ENCODE results near the gene KRT76.

The KRT76 gene

GRCh38 chr12:52813203-52813819 lies 36.2 kb upstream of the KRT76 start:
- no peak for DNase-seq

- DNase-seq: no peak
Measured at GRCh38 chr12:52812749-52813148, 35.6 kb upstream of the KRT76 start.

DNA sequence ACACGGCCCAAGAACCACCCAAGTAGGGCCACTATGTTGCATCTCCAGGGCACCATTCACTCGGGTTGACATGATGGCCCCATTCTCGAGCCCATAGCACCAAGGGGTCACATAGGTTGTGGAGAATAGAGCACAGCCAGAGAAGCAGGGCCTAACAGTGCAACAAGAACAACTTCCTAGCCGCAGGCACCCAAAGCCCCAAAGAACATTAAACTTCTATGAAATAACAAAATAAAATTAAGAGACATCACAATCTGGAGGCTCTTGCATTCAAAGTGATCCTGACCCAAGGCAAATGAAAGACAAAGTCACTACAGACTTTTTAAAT lies 34.9 kb upstream of the KRT76 start:
- no peak for DNase-seq

- no peak for DNase-seq
Measured at GRCh38 chr12:52811191-52812072, 34.3 kb upstream of the KRT76 start.

DNA sequence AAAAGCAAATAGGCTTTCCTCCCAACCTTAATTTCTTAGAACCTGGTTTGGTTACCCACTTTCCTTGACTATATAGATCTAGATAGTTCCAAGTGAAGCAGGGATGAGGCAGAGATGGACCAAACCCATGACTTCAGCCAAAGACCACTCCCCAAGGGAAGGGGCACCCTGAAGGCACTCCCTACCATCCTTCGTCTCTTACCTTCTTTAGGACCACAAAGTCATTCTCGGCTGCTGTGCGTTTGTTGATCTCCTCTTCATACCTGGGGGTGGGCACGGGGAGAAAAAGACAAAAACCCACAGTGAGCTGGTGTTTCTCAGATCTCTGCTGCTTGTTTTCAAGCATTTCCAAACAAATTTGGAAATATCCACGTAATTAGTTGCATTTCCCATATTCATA lies 33.4 kb upstream of the KRT76 start:
- no peak for DNase-seq

DNA sequence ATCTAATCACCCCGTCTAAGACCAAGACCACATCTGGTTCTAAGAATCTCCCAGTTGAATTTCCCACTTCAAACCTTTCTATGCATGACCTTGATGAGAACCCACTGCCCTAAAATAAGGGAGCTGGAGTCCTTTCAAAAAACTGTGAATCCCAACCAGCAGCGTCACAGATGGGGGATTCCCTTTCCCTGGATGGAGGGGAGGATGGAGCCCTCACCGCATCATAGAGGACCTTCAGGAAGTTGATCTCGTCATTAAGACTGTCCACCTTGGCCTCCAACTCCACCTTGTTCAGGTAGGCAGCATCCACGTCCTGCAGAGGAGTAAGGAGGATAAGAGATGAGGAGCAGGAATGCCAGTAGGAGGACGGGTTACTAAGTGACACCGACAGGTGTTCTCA lies 32.0 kb upstream of the KRT76 start:
- no peak for DNase-seq

GRCh38 chr12:52808573-52809160 lies 31.5 kb upstream of the KRT76 start:
- DNase-seq: no peak

DNA sequence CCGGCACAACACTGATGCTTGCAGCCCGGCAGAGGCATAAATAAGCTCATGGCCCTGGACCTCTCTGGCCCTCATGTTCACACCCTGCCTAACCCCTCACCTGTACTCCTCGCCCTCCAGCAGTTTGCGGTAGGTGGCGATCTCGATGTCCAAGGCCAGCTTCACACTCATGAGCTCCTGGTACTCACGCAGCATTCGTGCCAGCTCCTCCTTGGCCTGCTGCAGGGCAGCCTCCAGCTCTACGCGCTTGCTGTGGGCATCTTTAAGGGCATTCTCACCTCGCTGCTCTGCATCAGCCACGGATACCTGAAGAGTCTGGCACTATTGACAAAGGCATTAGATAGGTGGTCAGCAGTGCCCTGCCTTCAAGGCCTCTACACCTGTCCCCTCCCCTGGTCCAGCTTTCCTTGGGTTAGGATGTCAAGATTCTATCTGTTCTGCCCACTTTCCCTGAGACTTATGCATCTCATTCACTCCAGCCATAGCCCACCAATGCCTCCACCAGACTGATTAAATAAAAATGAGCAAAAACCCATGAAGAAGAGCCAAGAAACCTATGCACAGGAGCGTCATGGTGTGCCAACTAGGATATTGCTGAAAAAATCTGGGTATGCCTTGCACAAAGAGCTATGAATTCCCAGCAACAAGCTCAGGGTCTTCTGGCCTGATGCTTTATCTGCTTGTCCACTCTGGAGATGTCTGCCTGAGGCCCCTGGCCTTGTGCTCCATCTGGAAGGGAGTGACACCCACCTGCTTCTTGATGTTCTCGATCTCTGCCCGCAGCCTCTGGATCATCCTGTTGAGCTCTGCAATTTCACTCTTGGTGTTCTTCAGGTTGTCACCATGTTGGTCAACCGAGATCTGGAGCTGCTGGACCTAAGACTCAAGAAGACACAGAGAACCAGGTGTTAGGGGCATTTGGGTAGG lies 30.7 kb upstream of the KRT76 start:
- no peak for DNase-seq

- no peak for DNase-seq
Measured at GRCh38 chr12:52806821-52807543, 29.8 kb upstream of the KRT76 start.

DNA sequence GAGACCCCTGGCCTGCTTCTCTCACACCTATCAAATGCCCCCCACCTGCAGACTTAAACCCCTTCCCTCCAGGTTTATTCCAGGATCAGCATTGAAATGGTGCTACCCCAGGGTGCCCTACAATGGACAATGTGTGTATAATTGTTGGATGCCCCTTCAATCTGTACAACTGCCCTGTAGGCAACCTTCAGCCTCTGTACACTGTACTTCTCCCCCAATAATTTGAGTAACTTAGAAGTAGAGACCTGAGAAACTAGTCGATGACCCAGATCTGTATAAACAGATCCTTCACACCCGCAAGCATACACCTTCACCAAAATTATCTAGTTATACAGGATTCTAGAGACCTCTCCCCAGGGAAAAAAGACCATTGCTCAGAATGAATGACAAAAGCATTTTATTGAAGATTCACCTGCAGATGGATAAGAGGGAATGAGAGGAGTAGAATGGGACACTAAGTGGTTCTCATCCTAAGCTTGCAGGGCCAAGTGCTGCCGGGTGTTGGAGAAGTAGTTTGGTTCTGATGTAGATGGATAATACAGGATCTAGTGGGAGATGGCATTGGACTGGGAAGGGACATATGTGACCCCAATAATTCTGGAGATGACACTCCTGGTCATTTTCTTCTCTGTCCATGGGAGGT lies 29.1 kb upstream of the KRT76 start:
- no peak for DNase-seq

- DNase-seq: no peak
Measured at GRCh38 chr12:52805739-52806138, 28.6 kb upstream of the KRT76 start.

- DNase-seq: no peak
Measured at GRCh38 chr12:52805000-52805399, 27.9 kb upstream of the KRT76 start.

DNA sequence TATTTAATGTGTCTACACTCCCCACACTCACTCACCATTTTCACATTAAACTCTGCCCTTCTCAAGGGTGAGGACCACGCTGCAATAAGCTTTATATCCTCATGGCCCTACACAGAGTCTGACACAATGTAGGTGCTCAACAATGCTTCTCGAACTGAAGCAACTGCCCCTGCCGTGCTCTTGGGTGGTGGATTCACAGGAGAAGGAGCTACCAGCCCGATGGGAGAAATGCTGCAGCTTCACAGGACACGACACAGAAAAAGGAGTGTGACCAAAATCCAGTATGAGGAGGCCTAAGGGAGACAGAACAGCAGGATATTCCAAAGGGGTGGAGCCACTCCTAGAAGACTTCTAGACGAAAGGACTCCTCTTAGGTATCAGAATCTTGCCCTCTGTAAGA lies 25.3 kb upstream of the KRT76 start:
- DNase-seq: no peak

- DNase-seq: no peak
Measured at GRCh38 chr12:52801773-52802172, 24.6 kb upstream of the KRT76 start.

GRCh38 chr12:52800259-52800917 lies 23.2 kb upstream of the KRT76 start:
- no peak for DNase-seq

DNA sequence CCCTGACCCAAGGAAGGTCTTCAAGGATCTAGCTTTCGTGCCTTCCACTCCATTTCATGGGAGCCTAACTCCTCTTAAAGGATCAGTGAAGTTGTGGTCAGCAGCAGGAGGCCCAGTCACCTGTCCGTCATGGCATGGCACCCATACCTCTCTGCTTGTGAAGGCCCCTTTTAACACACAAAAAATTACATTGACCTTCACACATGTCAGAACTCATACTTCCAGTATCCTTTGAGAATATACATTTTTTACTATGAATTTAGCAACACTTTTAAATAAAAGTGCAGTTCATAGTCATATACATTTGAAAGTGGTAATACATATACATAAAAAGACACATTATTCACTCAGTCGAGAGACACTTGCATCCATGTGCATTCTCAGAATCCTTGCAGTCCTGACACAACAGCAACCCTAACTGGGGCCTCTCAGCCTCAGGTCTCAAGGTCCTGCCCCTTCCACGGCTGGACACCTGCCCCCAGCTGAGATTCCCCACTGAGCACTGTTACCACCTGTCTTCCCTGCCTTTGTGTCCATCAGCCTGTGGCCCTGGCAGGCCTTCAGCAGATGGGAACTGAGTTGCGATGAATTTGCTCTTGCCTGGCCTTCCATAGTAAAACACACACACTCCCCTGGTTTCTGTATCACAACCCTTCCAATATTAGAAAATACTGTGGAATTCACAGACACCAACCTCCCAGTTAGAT lies 22.5 kb upstream of the KRT76 start:
- no peak for DNase-seq

- DNase-seq: no peak
Measured at GRCh38 chr12:52798671-52799504, 21.7 kb upstream of the KRT76 start.

GRCh38 chr12:52798003-52798670 lies 21.0 kb upstream of the KRT76 start:
- no peak for DNase-seq

- no peak for DNase-seq
Measured at GRCh38 chr12:52797529-52797894, 20.4 kb upstream of the KRT76 start.
